T47D (cell line): ENCODE measurements around the gene GRIK4.

Source experiments
- DNase-seq, 2 experiments: peaks; one replicate each; pipeline versions ENCODE4 v3.0.0 to v3.0.0-alpha.2; 2011 to 2012; ENCODE audit warnings: low read depth in 1 of 2, low spot score in 1 of 2
- JUND ChIP-seq: IDR thresholded peaks from 2 replicates; pipeline ENCODE4 v1.6.1; 2012; ENCODE audit warnings: low read depth
- in situ Hi-C: cut with HindIII; loops from 2 replicates; pipeline ENCODE4 v1.10.0; 2016; ENCODE audit warnings: low sequenced_read_pairs, low pct_unique_long_range_greater_than_20kb

GRIK4 gene

DNA sequence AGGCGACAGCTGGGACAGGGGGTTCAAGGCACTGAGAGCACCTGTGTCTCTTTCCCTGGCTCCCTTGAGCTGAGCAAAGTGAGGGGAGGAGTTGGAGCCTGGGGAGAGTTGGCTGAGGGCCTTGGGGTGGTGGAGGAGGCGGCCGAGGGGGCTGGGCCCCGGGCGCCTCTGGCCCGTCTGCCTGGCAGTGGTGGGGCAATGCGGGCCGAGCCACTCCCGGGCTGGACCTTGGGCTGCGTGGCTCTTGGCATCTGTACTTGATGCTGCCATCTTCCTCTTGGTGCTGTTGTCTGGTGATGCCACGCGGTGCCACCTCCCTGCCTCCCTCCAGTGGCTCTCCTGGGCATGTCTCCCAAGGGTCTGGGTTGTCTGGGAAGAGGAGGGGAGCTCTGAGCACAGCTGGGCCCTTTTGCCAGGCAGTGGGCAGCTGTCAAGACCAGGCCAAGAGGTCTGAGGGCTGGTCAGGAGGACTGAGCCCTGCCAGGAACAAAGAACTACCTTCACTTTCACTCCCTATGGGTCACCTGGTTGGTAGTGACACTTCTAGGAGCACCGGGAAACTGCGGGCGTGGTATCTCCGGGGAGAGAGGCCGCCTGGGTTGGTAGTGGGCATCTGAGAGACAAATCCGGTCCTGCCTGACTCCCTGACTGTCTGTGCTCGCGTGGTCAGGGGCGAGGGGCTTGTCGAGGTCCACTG, 1.3 kb downstream of the GRIK4 start:
- no peak for TF ChIP-seq JUND
- DNase-seq: peak; percentile 68 to 73
- in situ Hi-C loops: no loop called here

DNA sequence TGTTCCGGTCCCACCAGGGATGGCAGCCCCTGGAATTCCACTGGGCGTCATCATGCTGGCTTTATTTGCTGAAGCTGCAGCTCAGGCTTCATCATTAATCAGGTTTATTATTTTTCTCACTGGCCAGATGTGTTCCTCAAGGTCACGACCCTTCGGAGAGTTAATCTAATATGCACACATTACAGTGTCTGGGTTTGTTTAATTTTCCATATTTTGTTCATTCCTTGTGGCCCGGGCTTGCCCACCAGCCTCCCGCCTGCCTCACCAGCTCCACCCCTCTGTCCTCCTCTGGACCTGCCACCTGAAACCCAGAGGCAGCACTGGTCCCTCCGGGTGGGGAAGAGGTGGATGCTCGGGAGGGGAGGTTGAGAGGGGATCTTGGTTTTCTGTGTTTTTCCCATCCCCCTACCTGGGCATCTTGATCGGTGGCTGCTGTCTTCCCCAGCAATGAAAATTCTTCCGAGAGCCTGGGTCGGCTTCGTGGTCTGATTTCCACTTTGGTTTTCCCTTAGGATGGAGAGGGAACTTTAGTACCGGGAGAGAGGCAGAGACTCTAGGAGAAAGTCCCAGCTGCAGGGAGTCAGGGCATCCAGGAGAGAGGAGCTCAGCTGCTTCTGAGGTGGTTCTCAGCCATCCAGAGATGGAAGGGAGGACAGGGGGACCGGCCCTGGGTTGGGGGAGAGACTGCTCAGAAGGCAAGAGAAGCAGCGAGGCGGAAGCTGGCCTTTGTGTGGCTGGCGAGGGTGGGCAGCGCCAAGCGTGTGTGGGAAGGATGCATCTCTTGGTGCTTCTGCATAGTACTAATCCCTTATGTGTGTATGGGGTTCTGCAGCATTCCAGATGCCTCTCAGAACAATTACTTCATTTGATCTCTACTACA, 2.1 kb downstream of the GRIK4 start:
- in situ Hi-C loops: no loop called here
- DNase-seq: no peak
- no peak for TF ChIP-seq JUND

DNA sequence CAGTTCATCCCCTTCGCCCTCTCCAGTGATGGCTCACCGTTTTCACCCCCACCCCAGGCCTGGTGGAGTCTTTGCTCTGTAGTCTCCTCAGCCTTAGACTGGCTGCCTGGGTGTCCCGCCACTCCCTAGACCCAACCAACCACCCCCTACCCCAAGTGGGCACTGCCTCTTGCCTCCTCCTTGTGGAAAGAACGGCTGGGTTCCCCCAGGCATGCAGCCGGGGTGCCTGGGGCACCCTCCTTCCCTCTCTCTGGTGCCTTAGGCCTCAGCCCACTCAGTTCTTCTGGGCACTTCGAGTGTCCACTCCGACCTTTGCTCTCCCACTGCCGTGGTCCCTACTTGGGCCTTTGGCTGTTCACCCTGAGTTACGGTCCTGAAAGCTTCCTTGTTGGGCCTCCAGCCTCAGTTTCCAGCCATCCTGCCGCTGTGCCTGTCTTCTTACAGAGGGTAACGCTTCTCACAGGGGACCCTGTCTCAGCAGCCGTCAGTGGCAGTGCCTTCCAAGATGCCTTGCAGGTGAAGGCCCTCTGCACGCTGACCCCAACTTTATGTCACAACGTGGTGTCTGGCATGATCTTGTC, 3.1 kb downstream of the GRIK4 start:
- in situ Hi-C loops: no loop called here
- no peak for TF ChIP-seq JUND
- no peak for DNase-seq

DNA sequence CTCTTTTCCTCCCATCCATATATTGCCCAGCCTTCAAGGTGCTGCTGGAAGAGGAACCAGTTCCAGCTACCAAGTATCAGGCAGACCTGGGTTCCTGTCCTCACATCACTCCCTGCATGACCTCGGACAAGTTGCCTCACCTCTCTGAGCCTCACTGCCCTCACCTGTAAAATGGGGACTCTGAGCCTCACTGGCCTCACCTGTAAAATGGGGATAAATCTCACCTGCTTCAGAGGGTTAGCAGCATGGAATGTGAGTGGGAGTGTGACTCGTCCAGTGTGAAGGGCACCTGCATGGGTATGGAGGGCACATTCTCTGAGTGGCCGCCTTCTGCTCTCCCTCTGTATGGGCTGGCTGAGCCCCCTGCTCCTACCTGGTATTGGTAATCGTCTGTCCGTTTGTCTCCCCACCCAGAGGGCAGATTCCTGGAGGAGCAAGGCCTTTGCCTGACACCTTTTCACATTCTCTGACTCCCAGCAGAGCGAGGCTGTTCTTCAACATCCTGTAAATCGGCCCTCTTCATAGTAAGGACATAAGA, 3.7 kb downstream of the GRIK4 start:
- DNase-seq: no peak
- no peak for TF ChIP-seq JUND
- in situ Hi-C loops: no loop called here

DNA sequence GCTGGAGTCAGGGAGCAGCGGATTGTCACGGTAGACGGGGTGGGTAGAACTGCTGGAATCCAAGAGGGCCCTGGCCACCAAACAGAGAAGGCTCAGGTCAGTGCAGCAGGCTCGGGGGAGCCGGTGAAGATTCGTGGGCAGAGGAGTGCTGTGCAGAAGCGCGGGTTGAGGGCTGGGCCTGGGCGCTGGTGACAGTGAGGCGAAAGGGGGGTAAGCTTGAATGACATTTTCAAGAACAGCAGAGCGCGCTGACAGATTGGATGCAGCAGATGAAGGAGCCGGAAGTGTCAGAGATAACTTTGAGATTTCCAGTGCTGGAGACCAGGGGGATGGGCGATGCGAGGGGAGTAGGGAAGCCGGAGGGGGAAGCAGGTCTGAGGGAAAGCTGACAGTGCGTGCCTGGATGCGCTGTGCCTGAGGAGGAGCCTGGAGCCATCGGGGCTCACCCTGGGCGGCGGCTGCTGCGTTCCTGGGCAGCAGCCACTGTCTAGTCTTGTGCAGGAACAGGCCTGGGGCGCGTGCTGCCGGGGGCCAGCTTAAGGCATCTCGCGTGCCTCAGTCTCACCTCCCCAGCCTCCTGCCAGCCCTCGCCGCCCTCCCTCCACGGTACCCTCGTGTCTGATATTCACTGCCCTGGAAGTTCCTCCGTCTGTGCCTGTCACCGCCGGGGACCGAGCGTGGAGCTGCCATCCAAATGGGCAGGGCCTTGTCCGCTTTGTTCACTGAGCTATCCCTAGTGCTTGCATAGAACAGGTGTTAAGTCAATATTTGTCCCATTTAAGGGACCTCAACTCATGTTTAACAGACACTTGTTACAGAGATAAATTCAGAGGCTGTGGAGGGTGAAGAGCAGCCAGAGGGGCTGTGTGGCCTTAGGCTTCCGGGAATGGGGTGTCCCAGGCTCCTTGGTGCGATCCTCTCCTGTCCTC, 5.2 kb downstream of the GRIK4 start:
- TF ChIP-seq JUND: no peak
- in situ Hi-C loops: no loop called here
- no peak for DNase-seq

DNA sequence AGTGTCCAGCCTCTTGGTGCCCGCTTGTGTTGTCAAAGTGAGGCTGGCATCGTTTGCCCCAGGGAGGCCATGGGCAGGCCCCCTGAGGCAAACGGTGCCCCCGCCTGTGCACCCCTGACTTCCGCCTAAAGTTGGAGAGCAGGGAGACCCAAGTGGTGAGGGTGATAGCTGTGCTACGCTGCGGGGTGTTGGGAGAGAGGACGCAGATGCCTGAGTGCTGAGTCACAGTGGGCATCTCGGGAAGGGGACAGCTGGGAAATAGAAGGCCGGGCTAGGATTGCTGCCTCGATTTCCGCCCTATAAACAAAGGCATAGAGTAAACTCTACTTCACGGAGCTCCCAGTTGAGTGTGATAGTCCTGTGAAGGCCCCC, 5.8 kb downstream of the GRIK4 start:
- no peak for TF ChIP-seq JUND
- in situ Hi-C loops: no loop called here
- DNase-seq: no peak

DNA sequence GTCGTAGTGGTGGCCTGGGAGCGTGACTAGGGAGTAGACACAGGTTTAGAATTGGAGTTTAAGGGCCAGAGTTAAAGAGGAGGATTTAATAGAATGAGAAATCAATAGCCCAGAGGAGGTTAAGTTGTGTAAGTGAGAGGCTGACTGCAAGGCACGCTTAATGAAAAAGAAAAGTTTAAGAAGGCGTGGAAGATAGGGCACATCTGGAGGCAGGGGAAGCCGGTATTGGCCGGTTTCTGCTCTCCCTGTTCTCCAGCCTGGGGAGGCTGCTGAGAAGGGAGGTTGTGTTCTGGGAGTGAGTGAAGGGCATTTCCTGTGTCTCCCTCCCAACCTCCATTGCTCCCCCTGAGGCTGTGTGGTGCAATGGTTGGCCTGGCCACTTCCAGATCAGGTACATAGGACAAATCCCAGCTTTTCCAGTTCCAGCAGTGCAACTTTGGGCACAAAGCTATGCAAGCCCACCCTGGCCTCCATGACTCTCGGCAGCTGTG, 6.3 kb downstream of the GRIK4 start:
- DNase-seq: no peak
- TF ChIP-seq JUND: no peak
- in situ Hi-C loops: no loop called here

DNA sequence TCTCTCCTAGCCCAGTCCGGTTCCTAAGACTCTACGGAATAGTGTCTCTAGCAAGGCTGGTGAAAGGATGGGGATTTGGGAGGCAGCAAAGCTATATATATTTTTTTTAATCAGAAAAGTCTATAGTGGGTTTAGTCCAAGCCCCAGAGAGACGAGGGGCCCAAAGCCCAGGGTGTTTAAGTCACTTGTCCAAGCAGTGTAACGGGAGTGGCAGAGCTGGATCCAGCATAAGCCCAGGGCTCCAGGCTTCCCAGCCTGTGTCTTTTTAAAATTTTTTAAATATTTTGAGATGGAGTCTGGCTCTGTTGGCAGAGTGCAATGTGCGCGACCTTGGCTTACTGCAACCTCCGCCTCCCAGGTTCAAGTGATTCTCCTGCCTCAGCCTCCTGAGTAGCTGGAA, 6.8 kb downstream of the GRIK4 start:
- in situ Hi-C loops: no loop called here
- no peak for TF ChIP-seq JUND
- DNase-seq: no peak

DNA sequence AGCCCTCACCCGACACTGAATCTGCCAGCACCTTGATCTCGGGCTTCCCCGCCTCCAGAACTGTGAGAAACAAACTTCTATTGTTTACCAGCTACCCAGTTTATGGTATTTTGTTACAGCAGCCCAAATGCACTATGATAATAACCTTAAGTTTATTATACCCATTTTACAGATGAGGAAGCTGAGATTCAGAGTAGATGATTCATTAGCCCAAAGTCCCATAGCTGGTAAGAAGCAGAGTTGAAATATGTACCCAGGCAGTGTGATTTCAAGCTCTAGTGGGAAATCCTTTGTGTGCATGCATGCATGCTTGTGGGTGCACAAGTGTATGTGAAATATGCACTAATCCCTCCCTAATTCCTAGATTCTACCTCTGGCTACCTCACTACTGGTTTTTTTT, 7.9 kb downstream of the GRIK4 start:
- in situ Hi-C loops: no loop called here
- TF ChIP-seq JUND: no peak
- no peak for DNase-seq

DNA sequence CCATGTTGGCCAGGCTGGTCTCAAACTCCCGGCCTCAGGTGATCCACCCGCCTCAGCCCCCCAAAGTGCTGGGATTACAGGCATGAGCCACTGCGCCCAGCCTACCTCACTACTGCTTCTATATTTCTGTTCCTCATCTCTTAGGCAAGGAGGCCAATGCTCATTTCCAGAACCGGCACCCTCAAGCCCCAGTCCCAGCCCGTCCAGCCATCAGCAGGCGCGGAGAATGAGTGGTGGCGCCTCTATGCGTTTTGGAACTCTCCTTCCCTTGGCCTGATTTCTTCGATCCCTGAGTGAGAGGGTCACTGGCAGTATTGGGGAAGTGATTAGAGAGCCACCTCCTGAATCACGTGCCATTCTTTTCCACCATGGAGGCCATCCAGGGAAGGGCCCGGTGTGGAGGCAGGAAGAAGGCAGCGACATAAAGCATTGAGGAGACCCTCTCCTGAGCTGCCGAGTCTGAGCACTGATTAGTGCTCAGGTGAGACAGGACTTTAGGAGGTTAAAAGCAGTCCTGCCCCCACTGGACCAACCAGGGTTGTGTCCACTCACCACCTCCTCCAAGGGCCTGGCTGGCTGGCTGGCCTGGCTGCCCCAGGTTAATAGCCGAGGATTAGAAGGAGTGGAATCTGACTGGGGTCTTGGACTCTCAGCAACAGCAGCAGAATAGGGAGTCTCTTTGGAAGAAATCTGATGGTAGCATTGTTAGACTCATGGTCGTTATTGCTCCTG, 8.7 kb downstream of the GRIK4 start:
- TF ChIP-seq JUND: no peak
- in situ Hi-C loops: no loop called here
- DNase-seq: no peak

DNA sequence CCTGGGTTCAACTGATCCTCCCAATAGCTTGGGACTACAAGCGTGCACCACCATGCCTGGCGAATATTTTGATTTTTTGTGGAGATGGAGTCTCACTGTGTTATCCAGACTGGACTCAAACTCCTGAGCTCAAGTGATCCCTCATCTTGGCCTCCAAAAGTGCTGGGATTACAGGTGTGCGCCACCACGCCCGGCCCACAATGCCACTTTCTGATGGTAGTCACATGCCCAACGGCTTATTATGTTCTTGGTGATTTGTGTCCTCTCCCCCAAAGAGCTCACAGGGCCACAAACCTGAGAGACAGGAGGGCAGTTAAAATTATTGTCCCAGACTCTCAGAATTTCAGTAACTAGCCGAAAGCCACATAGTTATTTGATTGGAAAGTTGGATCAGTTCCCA, 9.6 kb downstream of the GRIK4 start:
- no peak for TF ChIP-seq JUND
- no peak for DNase-seq
- in situ Hi-C loops: no loop called here

DNA sequence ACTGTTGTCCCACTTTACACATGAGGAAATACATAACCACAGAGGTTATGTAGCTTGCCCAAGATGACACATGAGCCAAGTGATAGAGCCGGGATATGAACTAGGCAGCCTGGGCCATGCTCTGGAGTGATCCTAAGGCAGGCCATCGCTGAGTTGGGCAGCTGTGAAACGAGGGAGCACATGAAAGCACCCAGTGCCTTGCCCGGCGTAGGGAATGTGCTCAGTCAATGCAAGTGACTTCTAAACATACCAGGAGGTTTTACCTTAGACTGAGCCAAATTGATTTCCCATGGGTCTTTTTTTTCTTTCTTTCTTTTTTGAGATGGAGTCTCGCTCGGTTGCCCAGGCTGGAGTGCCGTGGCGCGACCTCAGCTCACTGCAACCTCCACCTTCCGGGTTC, 10.5 kb downstream of the GRIK4 start:
- TF ChIP-seq JUND: no peak
- in situ Hi-C loops: no loop called here
- DNase-seq: no peak
